Endothelial cell (in vitro differentiated cells): ENCODE results near the gene WARS2. TPM values are rescaled to one million over a fixed set of nuclear protein-coding genes. Genes with fewer than 3 reads are reported as not detected.
"Not testable (repeated sequence)": the region's sequence is repeated elsewhere in the genome, so short reads cannot be mapped to it uniquely, and the experiment has no call there.

Experiments
- DNase-seq: peaks from one replicate; pipeline ENCODE4 v3.0.0; 2021; ENCODE audit warnings: low spot score
- H3K27ac Mint-ChIP-seq: one replicate; pipeline ENCODE4 v1.8.0; 2021; ENCODE audit warnings: mixed read lengths, inconsistent platforms; ENCODE audit not compliant: unreplicated experiment
- H3K27me3 Mint-ChIP-seq: one replicate; pipeline ENCODE4 v1.8.0; 2021; ENCODE audit warnings: mild to moderate bottlenecking, moderate library complexity, mixed read lengths, inconsistent platforms; ENCODE audit not compliant: unreplicated experiment
- H3K36me3 Mint-ChIP-seq: one replicate; pipeline ENCODE4 v1.8.0; 2021; ENCODE audit warnings: mild to moderate bottlenecking, low read depth, mixed read lengths, inconsistent platforms; ENCODE audit not compliant: unreplicated experiment
- H3K4me1 Mint-ChIP-seq: one replicate; pipeline ENCODE4 v1.8.0; 2021; ENCODE audit warnings: mild to moderate bottlenecking, mixed read lengths, inconsistent platforms; ENCODE audit not compliant: unreplicated experiment
- H3K4me3 Mint-ChIP-seq: one replicate; pipeline ENCODE4 v1.8.0; 2021; ENCODE audit warnings: mild to moderate bottlenecking, mixed read lengths, inconsistent platforms; ENCODE audit not compliant: unreplicated experiment
- H3K9me3 Mint-ChIP-seq: one replicate; pipeline ENCODE4 v1.8.0; 2021; ENCODE audit warnings: mixed read lengths, inconsistent platforms; ENCODE audit not compliant: unreplicated experiment
- total RNA-seq: library from RNA; stranded (reverse); fragmentation: NEBNext Ultra II Directional; extraction: Animal tissue kit (Norgen Biotek cat#: 25700); gene quantifications from one replicate; pipeline ENCODE4 v1.2.1, GENCODE V29; 2021; ENCODE audit not compliant: unreplicated experiment
- TF ChIP-seq, protein P1 (sequence below): fragments of 200-600 bp; sonication (generic); IDR thresholded peaks from one replicate; pipeline ENCODE4 v1.5.0; 2021; ENCODE audit warnings: antibody characterized with exemption; ENCODE audit not compliant: unreplicated experiment

WARS2 gene
- total RNA-seq, 1 donor from 2014 or later, result 11.2 TPM

DNA sequence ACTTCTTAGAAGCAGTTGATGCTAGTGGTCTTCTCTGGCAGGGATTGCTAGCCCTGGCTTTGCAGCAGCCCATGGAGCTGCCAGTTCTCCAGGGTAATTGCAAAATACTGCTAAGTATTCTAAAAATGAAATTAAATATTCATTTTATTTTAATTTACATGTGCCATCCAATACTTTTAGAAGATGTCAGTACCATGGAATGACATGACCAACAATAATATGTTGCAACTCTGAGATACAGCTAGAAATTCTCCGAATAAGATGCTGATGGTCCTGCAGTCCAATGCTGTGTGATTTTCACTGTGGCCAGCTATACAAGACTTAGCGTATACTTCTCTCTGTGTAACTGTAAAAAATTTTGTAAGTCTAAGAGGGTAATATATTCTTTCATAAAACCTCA lies 20.0 kb upstream of the WARS2 start:
- Mint-ChIP-seq H3K36me3 (peaks cover 20% of the 10 kb centered on the region), H3K4me3 (no peak overlapping the region), H3K4me1 (no peaks in the 10 kb centered on the region), H3K27ac (no peak overlapping the region), H3K9me3 (no peaks in the 10 kb centered on the region), H3K27me3 (no peaks in the 10 kb centered on the region)
- TF ChIP-seq, protein P1, sequence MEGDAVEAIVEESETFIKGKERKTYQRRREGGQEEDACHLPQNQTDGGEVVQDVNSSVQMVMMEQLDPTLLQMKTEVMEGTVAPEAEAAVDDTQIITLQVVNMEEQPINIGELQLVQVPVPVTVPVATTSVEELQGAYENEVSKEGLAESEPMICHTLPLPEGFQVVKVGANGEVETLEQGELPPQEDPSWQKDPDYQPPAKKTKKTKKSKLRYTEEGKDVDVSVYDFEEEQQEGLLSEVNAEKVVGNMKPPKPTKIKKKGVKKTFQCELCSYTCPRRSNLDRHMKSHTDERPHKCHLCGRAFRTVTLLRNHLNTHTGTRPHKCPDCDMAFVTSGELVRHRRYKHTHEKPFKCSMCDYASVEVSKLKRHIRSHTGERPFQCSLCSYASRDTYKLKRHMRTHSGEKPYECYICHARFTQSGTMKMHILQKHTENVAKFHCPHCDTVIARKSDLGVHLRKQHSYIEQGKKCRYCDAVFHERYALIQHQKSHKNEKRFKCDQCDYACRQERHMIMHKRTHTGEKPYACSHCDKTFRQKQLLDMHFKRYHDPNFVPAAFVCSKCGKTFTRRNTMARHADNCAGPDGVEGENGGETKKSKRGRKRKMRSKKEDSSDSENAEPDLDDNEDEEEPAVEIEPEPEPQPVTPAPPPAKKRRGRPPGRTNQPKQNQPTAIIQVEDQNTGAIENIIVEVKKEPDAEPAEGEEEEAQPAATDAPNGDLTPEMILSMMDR, result no peak
- no peak for DNase-seq

DNA sequence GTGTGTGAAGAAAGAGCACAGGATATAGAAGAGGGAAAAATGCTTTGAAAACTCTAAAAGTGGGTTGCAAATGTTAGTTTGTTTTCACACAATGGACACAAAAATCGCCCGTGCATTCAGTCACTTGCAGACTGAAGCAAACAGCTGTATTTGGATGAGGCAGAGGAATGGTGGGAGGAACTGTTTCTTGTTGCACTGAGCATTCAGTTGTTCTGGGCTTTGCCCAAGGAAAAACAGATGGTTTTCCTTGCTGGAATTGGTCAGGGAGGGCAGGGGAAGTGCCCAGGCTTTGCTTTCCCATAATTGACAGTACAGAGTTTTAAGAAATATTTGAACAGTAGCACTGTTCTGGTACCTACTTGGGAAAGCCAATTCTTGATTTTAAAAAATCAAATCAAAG lies 19.5 kb upstream of the WARS2 start:
- TF ChIP-seq, protein P1, result no peak
- no peak overlapping the region for H3K4me3 Mint-ChIP-seq

DNA sequence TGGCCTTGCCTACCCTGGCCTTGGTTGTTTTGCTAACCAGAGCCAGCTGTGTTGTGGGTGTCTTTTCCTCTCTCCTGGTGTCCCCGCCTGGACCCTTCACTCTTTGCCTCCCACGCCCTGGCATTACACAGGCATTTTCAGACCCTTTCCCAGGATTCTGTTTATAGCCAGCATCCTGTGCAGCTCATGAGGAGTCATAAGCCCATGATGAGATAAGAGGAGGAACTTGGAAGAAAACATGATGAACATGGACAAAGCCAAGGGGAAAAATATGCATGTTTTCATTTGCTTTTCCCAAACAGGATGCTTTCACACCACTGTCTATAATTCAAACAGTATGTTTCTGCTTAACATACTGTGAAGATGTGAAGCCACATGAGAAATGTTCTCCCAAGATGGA lies 18.7 kb upstream of the WARS2 start:
- Mint-ChIP-seq H3K4me3 (no peak overlapping the region), H3K36me3 (peaks cover 27% of the 10 kb centered on the region), H3K4me1 (no peaks in the 10 kb centered on the region), H3K27ac (no peak overlapping the region), H3K9me3 (no peaks in the 10 kb centered on the region), H3K27me3 (no peaks in the 10 kb centered on the region)
- no peak for DNase-seq
- TF ChIP-seq, protein P1, result no peak

More for the DNA sequence above, 19.5 kb upstream of the WARS2 start:
- DNase-seq, result no peak
- H3K27me3 Mint-ChIP-seq, result no peaks in the 10 kb centered on the region
- H3K4me1 Mint-ChIP-seq, result no peaks in the 10 kb centered on the region
- no peak overlapping the region for H3K27ac Mint-ChIP-seq
- H3K36me3 Mint-ChIP-seq, result peaks cover 24% of the 10 kb centered on the region
- H3K9me3 Mint-ChIP-seq, result no peaks in the 10 kb centered on the region

- H3K9me3 Mint-ChIP-seq, H3K27me3 Mint-ChIP-seq, H3K4me1 Mint-ChIP-seq: not testable (repeated sequence)
Observed at GRCh38 chr1:119156761-119157160, 16.3 kb upstream of the WARS2 start.

GRCh38 chr1:119155069-119155468 lies 14.6 kb upstream of the WARS2 start:
- H3K4me3 Mint-ChIP-seq, H3K27ac Mint-ChIP-seq, H3K9me3 Mint-ChIP-seq, DNase-seq, H3K27me3 Mint-ChIP-seq, H3K4me1 Mint-ChIP-seq: not testable (repeated sequence)
- peaks cover 31% of the 10 kb centered on the region for H3K36me3 Mint-ChIP-seq

More at GRCh38 chr1:119156761-119157160, 16.3 kb upstream of the WARS2 start:
- H3K4me3 Mint-ChIP-seq, DNase-seq, H3K27ac Mint-ChIP-seq: not testable (repeated sequence)
- peaks cover 31% of the 10 kb centered on the region for H3K36me3 Mint-ChIP-seq

GRCh38 chr1:119150150-119150549 lies 9.7 kb upstream of the WARS2 start:
- Mint-ChIP-seq H3K27ac (no peak overlapping the region), H3K36me3 (peaks cover 9% of the 10 kb centered on the region), H3K4me3 (no peak overlapping the region), H3K4me1 (no peaks in the 10 kb centered on the region), H3K9me3 (no peaks in the 10 kb centered on the region), H3K27me3 (no peaks in the 10 kb centered on the region)
- TF ChIP-seq, protein P1, result no peak
- no peak for DNase-seq
